Left ventricle myocardium inferior (tissue), 1 donor: ENCODE results near the gene ELOB. TPM values are rescaled to one million over a fixed set of nuclear protein-coding genes. Genes with fewer than 3 reads are reported as not detected.

ENCODE experiments used
- total RNA-seq: library from RNA; stranded (reverse); fragmentation: NEBNext Ultra II Directional; extraction: Animal tissue kit (Norgen Biotek cat#: 25700); gene quantifications from one replicate; pipeline ENCODE4 v1.2.1, GENCODE V29; 2021
- donor health status: DM: no; HTN: yes; CAD: no; lungs with severe emphysema.

The ELOB gene
- total RNA-seq, 1 donor from 2014 or later, result 304 TPM

Other genes with a start within 250 kb of the ELOB start
- not detected for gene CEMP1, start 245.9 kb downstream of the ELOB start, total RNA-seq
- 46.4 TPM for gene PDPK1, start 239.3 kb downstream of the ELOB start, total RNA-seq
- 10.2 TPM for gene KCTD5, start 94.8 kb downstream of the ELOB start, total RNA-seq
- gene PRSS27, start 57.1 kb downstream of the ELOB start, total RNA-seq, result 0.11 TPM
- 251 TPM for gene SRRM2, start 24.6 kb downstream of the ELOB start, total RNA-seq
- not detected for gene PRSS33, start 10.3 kb upstream of the ELOB start, total RNA-seq
- gene PRSS41, start 21.2 kb upstream of the ELOB start, total RNA-seq, result not detected
- gene PRSS21, start 40.0 kb upstream of the ELOB start, total RNA-seq, result not detected
- gene ZG16B, start 53.0 kb upstream of the ELOB start, total RNA-seq, result 0.27 TPM
- not detected for gene PRSS22, start 80.9 kb upstream of the ELOB start, total RNA-seq
- gene FLYWCH2, start 105.9 kb upstream of the ELOB start, total RNA-seq, result 23.2 TPM
- 35.7 TPM for gene FLYWCH1, start 134.7 kb upstream of the ELOB start, total RNA-seq
- gene KREMEN2, start 187.0 kb upstream of the ELOB start, total RNA-seq, result not detected
- gene PAQR4, start 192.1 kb upstream of the ELOB start, total RNA-seq, result 9.2 TPM
- 1.3 TPM for gene PKMYT1, start 203.2 kb upstream of the ELOB start, total RNA-seq
- 1.2 TPM for gene CLDN9, start 235.6 kb upstream of the ELOB start, total RNA-seq
- not detected for gene CLDN6, start 240.9 kb upstream of the ELOB start, total RNA-seq
- 66.2 TPM for gene TNFRSF12A, start 243.1 kb upstream of the ELOB start, total RNA-seq
- 48.5 TPM for gene HCFC1R1, start 246.7 kb upstream of the ELOB start, total RNA-seq
- 9.1 TPM for gene THOC6, start 246.8 kb upstream of the ELOB start, total RNA-seq